ENCODE measurements around the gene GPHB5. TPM values are rescaled to one million over a fixed set of nuclear protein-coding genes. Genes with fewer than 3 reads are reported as not detected.

GPHB5 gene
- total RNA-seq, 1 experiment from 2014 or later, result not detected

GRCh38 chr14:63267171-63267570 is 51.6 kb downstream of the GPHB5 start:
- no peak overlapping the region for H3K4me2 ChIP-seq (ENCODE audit: low read length)
- ATAC-seq (no peak), DNase-seq (ENCODE audit: low read depth, low spot score) (no peak)
- TF ChIP-seq TCF7L2 (IDR thresholded peaks at IDR 0.05; ENCODE audit: borderline replicate concordance, extremely low read depth, insufficient read depth, insufficient read length), result no peak
- no peak for TF ChIP-seq RAD21 (IDR thresholded peaks at IDR 0.05; ENCODE audit: low read depth)
- no peak for TF ChIP-seq ELF1 (IDR thresholded peaks at IDR 0.05; ENCODE audit: borderline replicate concordance, low read depth)
- TF ChIP-seq SIN3A (IDR thresholded peaks at IDR 0.05; ENCODE audit: low read depth), result no peak
- TF ChIP-seq POLR2AphosphoS5 (IDR thresholded peaks at IDR 0.05; ENCODE audit: low read depth, low read length), result no peak
- TF ChIP-seq SP1 (IDR thresholded peaks at IDR 0.05; ENCODE audit: low read depth), result no peak
- TF ChIP-seq JUND (IDR thresholded peaks at IDR 0.05), result no peak
- TF ChIP-seq ATF3 (IDR thresholded peaks at IDR 0.05), result no peak
- TF ChIP-seq CTCF (IDR thresholded peaks at IDR 0.05 in 2 of 3, conservative IDR thresholded peaks at IDR 0.05 in 1 of 3; ENCODE audit: borderline replicate concordance in 1 of 3, insufficient read depth in 1 of 3, low read depth in 2 of 3, low read length in 2 of 3), result no peak
- TF ChIP-seq YY1 (IDR thresholded peaks at IDR 0.05; ENCODE audit: extremely low read depth, insufficient replicate concordance, low read depth, low read length), result no peak
- no peak for TF ChIP-seq ZFX (IDR thresholded peaks at IDR 0.05)
- TF ChIP-seq MAX (IDR thresholded peaks at IDR 0.05), result no peak
- TF ChIP-seq CEBPB (IDR thresholded peaks at IDR 0.05; ENCODE audit: low read depth), result no peak
- TF ChIP-seq REST (IDR thresholded peaks at IDR 0.05; ENCODE audit: low read depth), result no peak
- TF ChIP-seq ZBTB33 (IDR thresholded peaks at IDR 0.05; ENCODE audit: extremely low read depth, insufficient replicate concordance, low read length), result no peak
- ChIA-PET RAD21 (ENCODE audit: low non-redundant PET in 1 of 2, low total read pairs in 2 of 2, uncharacterized antibody in 2 of 2, unreplicated experiment in 2 of 2) (no interaction called here), POLR2A (no interaction called here), CTCF (no interaction called here)
- no peaks in the 10 kb centered on the region for H3K4me1 ChIP-seq (ENCODE audit: control insufficient read depth in 1 of 2, insufficient read depth in 2 of 2, low read length in 2 of 2)
- H2AFZ ChIP-seq (ENCODE audit: low read depth, low read length, poor library complexity, severe bottlenecking), result no peak overlapping the region
- no peaks in the 10 kb centered on the region for H3K9me2 ChIP-seq (ENCODE audit: insufficient read depth)
- intact Hi-C loops (cut with micrococcal nuclease), result no loop called here
- H3K27ac ChIP-seq (ENCODE audit: low read depth, low read length), result no peak overlapping the region
- H3K36me3 ChIP-seq (ENCODE audit: control insufficient read depth in 1 of 2, insufficient read depth in 2 of 2, low read length in 2 of 2), result no peaks in the 10 kb centered on the region
- no peaks in the 10 kb centered on the region for H4K20me1 ChIP-seq (ENCODE audit: insufficient read depth)
- no peak overlapping the region for H3K9ac ChIP-seq (ENCODE audit: low read length)
- H3K4me3 ChIP-seq (replicated peaks in 1 of 2; ENCODE audit: low read depth in 1 of 2, low read length in 2 of 2), result no peak overlapping the region
- no peaks in the 10 kb centered on the region for H3K9me3 ChIP-seq (ENCODE audit: control insufficient read depth in 1 of 2, insufficient read depth in 1 of 2, low read depth in 1 of 2, low read length in 2 of 2)
- peaks cover 28% of the 10 kb centered on the region for H3K27me3 ChIP-seq (ENCODE audit: insufficient read depth, low read length)
- no peaks in the 10 kb centered on the region for H3K79me2 ChIP-seq (ENCODE audit: insufficient read depth, low read length)
- no TSS peak for BruUV-seq (replicated peaks)
